Adipocyte (in vitro differentiated cells): ENCODE data around the gene CMPK2.
"Not testable (repeated sequence)": the region's sequence is repeated elsewhere in the genome, so short reads cannot be mapped to it uniquely, and the experiment has no call there.

Experiments used
- DNase-seq: peaks from one replicate; pipeline ENCODE4 v3.0.0-alpha.2; 2015; ENCODE audit warnings: low read depth
- H3K27me3 ChIP-seq: replicated peaks from 2 replicates; pipeline ENCODE4 v1.7.0; 2013; ENCODE audit warnings: mild to moderate bottlenecking, low read length, moderate library complexity; ENCODE audit not compliant: control insufficient read depth, insufficient read depth
- H3K36me3 ChIP-seq: 2 replicates; pipeline ENCODE4 v1.7.0; 2013; ENCODE audit warnings: low read length, mild to moderate bottlenecking, moderate library complexity; ENCODE audit not compliant: control insufficient read depth, insufficient read depth, severe bottlenecking
- H3K4me1 ChIP-seq: 2 replicates; pipeline ENCODE4 v1.7.0; 2013; ENCODE audit warnings: mild to moderate bottlenecking, low read length, moderate library complexity; ENCODE audit not compliant: control insufficient read depth, insufficient read depth
- H3K4me3 ChIP-seq: 2 replicates; pipeline ENCODE4 v1.7.0; 2013; ENCODE audit warnings: mild to moderate bottlenecking, low read length, moderate library complexity
- H3K9ac ChIP-seq: 2 replicates; pipeline ENCODE4 v1.7.0; 2013; ENCODE audit warnings: mild to moderate bottlenecking, low read length, moderate library complexity
- H3K9me3 ChIP-seq: 2 replicates; pipeline ENCODE4 v1.7.0; 2013; ENCODE audit warnings: mild to moderate bottlenecking, low read length, moderate library complexity; ENCODE audit not compliant: control insufficient read depth

The CMPK2 gene, protein sequence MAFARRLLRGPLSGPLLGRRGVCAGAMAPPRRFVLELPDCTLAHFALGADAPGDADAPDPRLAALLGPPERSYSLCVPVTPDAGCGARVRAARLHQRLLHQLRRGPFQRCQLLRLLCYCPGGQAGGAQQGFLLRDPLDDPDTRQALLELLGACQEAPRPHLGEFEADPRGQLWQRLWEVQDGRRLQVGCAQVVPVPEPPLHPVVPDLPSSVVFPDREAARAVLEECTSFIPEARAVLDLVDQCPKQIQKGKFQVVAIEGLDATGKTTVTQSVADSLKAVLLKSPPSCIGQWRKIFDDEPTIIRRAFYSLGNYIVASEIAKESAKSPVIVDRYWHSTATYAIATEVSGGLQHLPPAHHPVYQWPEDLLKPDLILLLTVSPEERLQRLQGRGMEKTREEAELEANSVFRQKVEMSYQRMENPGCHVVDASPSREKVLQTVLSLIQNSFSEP

DNA sequence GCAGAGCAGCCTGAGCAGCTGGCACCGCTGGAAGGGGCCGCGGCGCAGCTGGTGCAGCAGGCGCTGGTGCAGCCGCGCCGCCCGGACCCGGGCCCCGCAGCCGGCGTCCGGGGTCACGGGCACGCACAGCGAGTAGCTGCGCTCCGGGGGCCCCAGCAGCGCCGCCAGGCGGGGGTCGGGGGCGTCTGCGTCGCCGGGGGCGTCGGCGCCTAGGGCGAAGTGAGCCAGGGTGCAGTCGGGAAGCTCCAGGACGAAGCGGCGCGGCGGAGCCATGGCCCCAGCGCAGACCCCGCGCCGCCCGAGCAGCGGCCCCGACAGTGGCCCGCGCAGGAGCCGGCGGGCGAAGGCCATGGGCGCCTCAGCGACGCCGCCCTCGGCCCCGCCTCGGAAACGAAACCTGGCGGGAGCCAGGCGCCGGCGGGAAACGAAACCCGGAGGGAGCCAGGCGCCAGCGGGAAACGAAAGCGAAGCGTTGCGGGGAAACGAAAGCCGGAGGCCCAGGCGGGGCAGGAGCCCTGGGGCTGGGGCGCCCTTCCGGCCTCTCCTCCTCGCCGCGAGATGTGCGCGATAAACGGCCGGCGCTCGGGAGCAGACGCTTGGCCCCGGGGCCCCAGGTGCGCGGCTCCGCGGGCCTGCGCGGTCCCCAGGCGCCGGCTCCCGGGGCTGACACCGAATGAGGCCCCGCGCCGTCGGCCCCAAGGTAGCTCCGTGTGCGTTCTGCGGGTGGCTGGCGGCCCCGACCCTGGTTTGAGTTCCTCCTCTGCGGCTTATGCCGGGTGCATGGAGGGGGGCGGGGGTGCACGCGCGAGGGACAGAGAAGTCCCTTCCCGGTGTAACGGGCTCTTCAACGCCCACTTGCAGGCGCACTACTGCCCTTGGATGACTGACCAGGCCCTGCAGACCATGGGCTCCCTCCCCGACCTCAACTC, at the start of gene CMPK2:
Gene CMPK2, minus strand, starts transcription at position 562 of the 929 bp plus-strand sequence. Its CDS starts 211 bp downstream, at position 351.
- no peaks in the 10 kb centered on the region for H3K27me3 ChIP-seq
- H3K9me3 ChIP-seq: no peaks in the 10 kb centered on the region
- peak; percentile 86 for DNase-seq
- peak within 1 kb of the TSS; percentile 83 for H3K4me3 ChIP-seq
- peak within 1 kb of the TSS; percentile 72 for H3K9ac ChIP-seq
- peaks cover 6% of the 10 kb centered on the region for H3K4me1 ChIP-seq
- H3K36me3 ChIP-seq: no peaks in the 10 kb centered on the region

DNA sequence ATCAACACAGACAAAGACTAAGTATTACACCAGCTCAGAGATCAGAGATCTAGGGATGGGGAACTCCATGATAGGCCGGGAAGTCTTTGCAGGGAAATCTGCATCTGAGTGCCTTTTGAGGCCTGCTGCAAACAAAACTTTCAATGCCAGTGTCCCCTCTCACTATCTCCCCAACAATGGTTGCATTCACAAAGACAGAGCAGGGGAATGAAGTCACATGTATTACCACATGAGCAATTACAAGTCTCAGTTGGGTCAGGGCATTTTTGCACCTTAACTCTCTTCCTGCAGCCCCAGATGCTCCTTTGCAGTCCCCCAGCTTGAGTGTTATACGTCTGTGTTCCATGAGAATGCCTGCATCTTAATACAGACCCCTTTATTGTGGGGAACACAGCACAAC, 49.7 kb upstream of the CMPK2 start:
- H3K4me1 ChIP-seq: no peaks in the 10 kb centered on the region
- H3K36me3 ChIP-seq: no peaks in the 10 kb centered on the region
- no peak overlapping the region for H3K9ac ChIP-seq
- no peaks in the 10 kb centered on the region for H3K9me3 ChIP-seq
- no peak for DNase-seq
- no peaks in the 10 kb centered on the region for H3K27me3 ChIP-seq
- H3K4me3 ChIP-seq: no peak overlapping the region

DNA sequence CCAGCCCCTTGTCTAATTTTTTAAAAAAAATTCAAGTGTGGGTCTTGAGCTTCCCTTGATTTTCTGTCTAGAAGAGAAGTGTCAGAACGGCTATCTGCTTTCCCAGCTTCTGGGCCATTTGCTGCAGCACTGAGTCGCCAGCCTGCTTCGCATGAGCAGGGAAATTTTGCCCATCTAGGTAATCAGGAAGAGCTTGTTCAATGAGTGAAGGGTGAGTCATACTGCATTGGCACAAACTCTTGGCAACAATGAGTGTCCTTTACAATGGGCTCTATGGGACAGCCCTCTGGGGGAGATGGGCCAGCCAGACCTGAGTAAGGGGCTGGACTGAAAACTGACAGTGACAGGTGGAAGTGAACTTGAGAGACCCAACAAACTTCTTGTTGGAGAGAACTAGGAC, 49.1 kb upstream of the CMPK2 start:
- Histone ChIP-seq H3K27me3 (no peaks in the 10 kb centered on the region), H3K4me3 (no peak overlapping the region), H3K9me3 (no peaks in the 10 kb centered on the region), H3K9ac (no peak overlapping the region), H3K4me1 (no peaks in the 10 kb centered on the region), H3K36me3 (no peaks in the 10 kb centered on the region)
- DNase-seq: no peak

DNA sequence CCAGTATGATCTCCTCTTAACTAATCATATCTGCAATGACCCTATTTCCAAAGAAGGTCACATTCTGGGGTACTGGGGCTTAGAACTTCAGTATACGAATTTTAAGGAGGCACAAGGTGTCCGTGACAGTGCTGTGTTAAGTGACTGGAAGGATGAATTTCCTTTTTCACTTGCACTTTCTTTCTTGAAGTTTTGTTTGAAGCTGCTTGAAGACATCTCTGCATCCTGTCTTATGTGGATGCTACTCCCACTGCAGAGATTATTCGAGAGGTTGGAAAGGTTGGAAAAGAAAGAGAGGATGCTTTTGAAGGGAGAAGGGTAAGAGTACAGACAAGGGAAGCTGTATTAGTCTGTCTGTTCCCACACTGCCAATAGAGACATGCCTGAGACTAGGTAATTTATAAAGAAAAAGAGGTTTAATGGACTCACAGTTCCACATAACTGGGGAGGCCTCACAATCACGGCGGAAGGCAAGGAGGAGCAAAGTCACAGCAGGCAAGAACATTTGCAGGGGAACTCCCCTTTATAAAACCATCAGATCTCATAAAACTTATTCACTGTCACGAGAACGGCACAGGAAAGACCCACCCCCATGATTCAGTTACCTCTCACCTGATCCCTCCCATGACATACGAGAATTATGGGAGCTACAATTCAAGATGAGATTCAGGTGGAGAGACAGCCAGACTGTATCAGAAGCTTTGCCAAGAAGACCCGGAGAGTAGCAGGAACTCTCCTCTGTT, 47.9 kb upstream of the CMPK2 start:
- H3K9me3 ChIP-seq: no peaks in the 10 kb centered on the region
- no peak overlapping the region for H3K9ac ChIP-seq
- no peak for DNase-seq
- no peaks in the 10 kb centered on the region for H3K4me1 ChIP-seq
- H3K4me3 ChIP-seq: no peak overlapping the region
- H3K27me3 ChIP-seq: no peaks in the 10 kb centered on the region
- no peaks in the 10 kb centered on the region for H3K36me3 ChIP-seq

DNA sequence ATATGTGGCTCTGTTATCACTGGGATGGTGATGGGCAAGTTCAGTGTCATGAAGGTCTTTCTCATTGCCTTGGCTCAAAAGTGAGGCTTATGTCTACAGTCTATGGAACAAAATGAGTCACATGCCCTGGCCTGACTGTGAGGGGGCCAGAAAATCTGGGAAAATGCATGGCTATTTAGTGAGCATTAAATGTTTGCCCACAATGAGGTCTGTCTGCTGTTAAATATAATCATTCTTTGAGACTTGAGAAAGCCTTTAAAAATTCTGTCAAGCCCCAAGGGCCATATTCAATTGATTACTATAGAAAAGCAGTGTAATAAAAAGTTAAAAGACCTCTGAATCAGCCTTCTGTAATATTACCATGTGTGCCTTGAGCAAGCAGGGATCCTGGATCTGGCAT, 46.0 kb upstream of the CMPK2 start:
- Histone ChIP-seq H3K27me3 (no peaks in the 10 kb centered on the region), H3K4me3 (no peak overlapping the region), H3K36me3 (no peaks in the 10 kb centered on the region), H3K9ac (no peak overlapping the region), H3K9me3 (no peaks in the 10 kb centered on the region), H3K4me1 (no peaks in the 10 kb centered on the region)
- DNase-seq: no peak

DNA sequence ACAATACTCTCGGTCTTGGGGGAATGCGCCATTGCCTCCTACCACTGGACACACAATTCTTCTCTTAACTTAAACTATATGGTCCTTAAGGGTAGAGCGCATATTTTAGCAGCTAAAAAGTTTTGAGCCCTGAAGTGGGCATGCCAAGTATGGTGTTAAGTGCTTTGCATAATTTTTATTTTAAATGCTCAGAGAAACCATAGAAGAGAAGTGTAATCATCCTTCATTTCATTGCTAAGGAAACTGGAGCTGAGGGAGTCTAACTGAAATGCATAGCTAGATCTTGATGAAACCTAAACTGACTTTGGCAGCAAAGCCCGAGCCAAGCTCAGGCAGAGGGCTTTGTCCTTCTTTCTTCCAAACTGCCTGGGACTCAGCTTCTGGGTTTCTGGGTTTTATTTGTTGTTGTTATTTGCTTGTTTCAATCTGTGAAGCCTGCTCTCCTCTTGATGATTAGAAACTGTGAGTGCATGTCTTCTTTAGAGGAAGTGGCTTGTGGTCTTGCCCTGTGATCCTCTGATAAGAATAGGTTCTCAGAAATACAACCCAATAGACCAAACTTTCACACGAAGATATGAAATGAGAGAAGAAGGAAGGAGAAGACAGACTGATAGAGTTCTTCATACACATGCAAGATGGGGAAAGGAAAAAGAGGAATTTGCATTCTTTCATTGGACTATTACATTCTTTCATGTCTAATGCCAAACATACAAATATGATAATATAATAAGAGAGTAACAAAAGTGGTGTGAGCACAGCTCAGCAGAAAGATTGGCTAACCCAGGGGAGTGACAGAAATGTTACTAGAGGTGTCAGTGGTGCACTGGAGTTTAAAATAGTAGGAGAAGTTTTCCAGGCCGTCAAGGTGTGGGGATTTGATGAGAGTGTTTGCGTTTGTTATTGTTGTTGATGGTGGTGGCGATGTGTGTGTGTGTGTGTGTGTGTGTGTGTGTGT, 44.0 kb upstream of the CMPK2 start:
- H3K4me3 ChIP-seq: no peak overlapping the region
- no peaks in the 10 kb centered on the region for H3K4me1 ChIP-seq
- no peak overlapping the region for H3K9ac ChIP-seq
- H3K36me3 ChIP-seq: no peaks in the 10 kb centered on the region
- H3K9me3 ChIP-seq: no peaks in the 10 kb centered on the region
- no peaks in the 10 kb centered on the region for H3K27me3 ChIP-seq
- DNase-seq: no peak

DNA sequence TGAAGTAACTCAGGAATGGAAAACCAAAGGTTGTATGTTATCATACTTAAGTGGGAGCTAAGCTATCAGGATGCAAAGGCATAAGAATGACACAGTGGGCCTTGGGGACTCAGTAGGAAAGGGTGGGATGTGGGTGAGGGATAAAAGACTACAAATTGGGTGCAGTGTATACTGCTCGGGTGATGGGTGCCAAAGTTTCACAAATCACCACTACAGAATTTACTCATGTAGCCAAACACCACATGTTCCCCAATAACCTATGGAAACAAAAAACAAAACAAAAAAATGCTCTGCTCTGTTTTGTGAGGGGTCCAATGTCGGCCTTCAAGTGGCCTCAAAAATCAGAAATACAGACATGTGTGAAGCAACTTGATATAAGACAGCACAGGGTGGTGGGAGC, 42.6 kb upstream of the CMPK2 start:
- Histone ChIP-seq H3K27me3 (no peaks in the 10 kb centered on the region), H3K36me3 (no peaks in the 10 kb centered on the region), H3K9me3 (no peaks in the 10 kb centered on the region), H3K4me3 (no peak overlapping the region), H3K9ac (no peak overlapping the region), H3K4me1 (no peaks in the 10 kb centered on the region)
- no peak for DNase-seq

DNA sequence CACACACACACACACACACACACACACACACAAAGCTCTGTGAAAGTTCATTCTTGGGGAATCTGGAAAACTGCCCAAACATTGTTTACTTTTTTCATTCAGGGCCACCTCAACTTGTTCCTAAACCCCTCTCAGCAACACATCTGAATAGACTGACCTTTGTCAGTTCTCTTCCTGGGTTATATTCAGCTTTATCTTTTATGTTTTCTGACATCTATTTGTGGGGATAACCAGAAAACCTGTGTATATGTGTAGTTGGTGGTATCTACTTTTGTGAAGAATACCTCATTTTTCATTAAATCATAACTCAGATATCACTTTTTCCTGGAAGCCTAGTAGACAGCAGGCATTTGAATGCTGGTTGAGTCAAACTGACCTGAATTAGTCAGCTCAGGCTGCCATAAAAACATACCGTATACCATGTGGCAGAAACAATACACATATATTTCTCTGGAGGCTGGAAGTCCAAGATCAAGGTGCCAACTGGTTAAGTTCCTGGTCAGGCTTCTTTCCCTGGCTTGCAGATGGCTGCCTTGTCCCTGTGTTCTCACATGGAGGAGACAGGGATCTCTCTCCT, 40.5 kb upstream of the CMPK2 start:
- Histone ChIP-seq H3K9me3 (no peaks in the 10 kb centered on the region), H3K36me3 (no peaks in the 10 kb centered on the region), H3K4me3 (no peak overlapping the region), H3K9ac (no peak overlapping the region), H3K4me1 (no peaks in the 10 kb centered on the region), H3K27me3 (no peaks in the 10 kb centered on the region)
- DNase-seq: no peak

DNA sequence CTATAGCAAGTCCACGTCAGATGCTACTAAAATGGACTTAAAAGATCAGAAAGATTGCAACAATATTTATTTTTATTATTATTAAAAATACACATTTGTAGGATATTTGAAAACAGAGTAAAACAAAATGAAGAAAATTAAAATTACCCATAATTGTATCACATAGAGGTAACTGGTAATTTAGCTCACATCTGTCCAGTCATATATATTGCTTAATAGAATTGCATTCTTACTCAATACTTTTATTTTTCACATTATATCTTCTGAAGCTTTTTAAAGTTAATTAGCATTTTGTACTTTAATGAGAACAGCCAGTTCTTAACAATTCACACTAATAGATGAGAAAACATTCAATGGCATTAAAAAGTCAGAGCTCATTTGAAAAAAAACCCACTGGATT, 40.0 kb upstream of the CMPK2 start:
- Histone ChIP-seq H3K4me1 (no peaks in the 10 kb centered on the region), H3K27me3 (no peaks in the 10 kb centered on the region), H3K9ac (no peak overlapping the region), H3K4me3 (no peak overlapping the region), H3K36me3 (no peaks in the 10 kb centered on the region), H3K9me3 (no peaks in the 10 kb centered on the region)
- no peak for DNase-seq

DNA sequence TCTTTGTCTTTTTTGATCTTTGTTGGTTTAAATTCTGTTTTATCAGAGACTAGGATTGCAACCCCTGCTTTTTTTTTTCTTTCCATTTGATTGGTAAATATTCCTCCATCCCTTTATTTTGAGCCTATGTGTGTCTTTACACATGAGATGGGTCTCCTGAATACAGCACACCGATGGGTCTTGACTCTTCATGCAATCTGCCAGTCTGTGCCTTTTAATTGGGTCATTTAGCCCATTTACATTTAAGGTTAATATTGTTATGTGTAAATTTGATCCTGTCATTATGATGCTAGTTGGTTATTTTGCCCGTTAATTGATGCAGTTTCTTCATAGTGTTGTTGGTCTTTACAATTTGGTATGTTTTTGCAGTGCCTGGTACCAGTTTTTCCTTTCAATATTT, 36.9 kb upstream of the CMPK2 start:
- not testable (repeated sequence) for H3K4me1 ChIP-seq, DNase-seq, H3K27me3 ChIP-seq, H3K9ac ChIP-seq, H3K9me3 ChIP-seq, H3K36me3 ChIP-seq, H3K4me3 ChIP-seq
